AG08396 (cell line): ENCODE results near the gene SLC25A42.
"Not testable (repeated sequence)": the region's sequence is repeated elsewhere in the genome, so short reads cannot be mapped to it uniquely, and the experiment has no call there.

Source experiments
- DNase-seq: peaks from one replicate; pipeline ENCODE4 v3.0.0; 2012; ENCODE audit warnings: low spot score, mixed read lengths

Gene SLC25A42

GRCh38 chr19:19135713-19136112, 71.9 kb downstream of the SLC25A42 start:
- DNase-seq, result not testable (repeated sequence)

GRCh38 chr19:19137556-19138108, 73.8 kb downstream of the SLC25A42 start:
- peak; percentile 41 for DNase-seq

GRCh38 chr19:19138109-19138981, 74.6 kb downstream of the SLC25A42 start, which contains the start of gene TMEM161A:
Gene TMEM161A (minus strand): TSS chr19:19138478. CDS start chr19:19138428, 50 bp downstream.
- DNase-seq, result peak; percentile 100

DNA sequence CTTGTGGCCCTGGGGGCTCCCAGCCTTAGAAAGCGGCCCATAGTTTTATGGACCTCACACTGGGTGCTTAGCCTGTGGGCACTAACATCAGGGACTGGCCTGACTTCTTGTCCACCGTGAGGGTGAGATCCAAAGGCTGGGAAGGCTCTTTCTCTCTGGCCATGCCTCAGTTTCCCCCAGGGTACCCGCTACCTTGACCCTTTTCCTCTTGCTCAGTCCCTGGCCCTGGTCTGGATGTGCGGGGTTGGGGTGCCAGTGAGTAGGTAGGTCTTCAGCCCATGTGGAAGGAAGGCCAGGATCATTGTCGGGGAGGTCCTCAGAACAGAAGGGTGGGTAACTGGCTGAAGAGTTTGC, 76.1 kb downstream of the SLC25A42 start:
- DNase-seq, result no peak

DNA sequence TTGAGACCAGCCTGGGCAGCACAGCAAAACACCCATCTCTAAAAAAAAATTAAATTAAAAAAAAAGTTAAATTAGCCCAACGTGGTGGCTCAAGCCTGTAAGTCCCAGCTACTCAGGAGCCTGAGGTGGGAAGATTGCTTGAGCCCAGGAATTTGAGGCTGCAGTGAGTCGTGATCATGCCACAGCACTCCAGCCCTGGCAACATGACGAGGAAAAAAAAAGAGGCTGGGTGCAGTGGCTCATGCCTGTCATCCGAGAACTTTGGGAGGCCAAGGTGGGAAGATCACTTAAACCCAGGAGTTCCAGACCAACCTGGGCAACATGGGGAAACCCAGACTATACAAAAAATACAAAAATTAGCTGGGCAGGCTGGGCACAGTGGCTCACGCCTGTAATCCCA, 76.7 kb downstream of the SLC25A42 start:
- DNase-seq, result no peak

DNA sequence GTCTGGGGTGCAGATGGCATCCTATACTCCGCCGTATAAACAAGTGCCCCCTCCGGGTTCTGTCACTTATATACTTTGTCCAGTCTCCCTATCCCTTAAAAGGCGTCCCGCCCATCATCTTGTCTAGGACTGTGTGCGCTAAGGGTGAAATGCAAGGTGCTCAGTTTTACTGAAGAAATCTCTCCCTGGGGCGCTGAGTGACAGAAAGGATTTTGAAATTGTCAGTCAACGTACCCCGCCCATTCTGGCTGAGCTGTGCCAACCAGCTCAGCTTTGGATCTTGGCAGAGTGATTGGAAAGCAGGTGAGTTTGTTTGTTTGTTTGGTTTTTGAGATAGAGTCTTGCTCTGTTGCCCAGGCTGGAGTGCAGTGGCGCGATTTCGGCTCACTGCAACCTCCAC, 78.6 kb downstream of the SLC25A42 start:
- DNase-seq, result no peak

DNA sequence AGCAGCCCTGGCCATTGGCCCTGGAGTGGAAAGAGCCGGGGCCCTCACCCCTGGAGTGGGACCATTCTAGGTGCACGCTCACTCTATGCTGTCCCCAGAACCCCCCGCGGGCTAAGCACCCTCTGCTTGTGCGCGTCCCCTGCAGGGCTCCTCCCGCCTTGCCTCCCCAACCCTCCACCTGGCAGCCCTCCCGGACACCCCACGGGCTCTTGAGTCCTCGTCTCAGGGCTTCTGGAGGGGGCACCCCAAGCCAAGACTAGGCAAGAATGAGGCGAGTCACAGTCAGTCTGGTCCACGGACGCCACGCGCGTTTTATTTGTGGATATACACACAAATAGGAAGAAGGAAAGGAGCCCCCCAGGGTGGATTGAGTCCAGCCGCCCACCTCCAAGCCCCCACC, 81.5 kb downstream of the SLC25A42 start:
- no peak for DNase-seq

DNA sequence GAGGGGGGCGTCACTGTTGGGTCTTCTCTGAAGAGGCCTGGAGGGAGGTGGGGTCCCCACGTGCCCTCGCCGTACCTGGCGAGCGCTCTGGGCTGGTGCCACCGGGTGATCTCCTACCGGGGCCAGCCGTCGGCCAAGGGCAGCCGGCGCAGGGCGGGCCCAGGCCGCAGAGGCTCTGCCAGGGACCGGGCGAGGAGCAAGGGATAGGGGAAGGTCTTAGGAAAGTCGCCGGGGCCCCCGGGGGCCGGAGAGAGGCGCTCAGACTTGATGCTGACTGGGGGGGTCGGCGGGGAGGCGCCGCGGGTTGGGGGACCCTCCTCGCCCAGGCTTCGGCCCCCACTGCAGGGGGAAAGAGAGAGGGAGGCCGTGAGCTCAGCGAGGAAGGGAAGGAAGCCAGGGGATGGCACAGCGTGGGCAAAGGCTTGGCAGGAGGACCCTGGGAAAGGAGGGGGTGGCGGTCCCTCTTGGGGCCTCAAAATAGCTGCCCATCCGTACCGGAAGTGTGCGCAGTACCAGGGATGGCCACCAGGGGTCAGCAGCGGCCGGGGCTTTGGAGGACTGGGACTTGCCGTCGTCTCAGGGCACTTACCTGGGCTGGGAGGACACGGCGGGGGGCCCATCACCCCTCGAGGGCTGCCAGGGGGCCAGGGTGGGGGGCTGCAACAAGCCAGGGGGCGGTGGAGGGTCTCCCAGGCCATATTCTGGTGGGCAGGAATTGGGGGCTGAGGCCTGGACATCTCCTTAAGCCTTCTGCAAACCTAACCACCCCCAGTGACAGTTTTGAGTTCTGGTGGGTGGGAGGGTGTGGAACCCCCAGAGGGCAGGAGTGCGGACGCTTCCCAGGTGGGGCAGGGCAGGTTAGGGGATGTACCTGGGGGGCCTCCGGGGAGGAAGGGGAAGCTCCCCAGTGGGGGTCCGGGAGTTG, 82.2 kb downstream of the SLC25A42 start:
- DNase-seq, result peak; percentile 88

- no peak for DNase-seq
These were observed 83.1 kb downstream of the SLC25A42 start for GRCh38 chr19:19146865-19147264.

- DNase-seq, result no peak
These were observed 83.5 kb downstream of the SLC25A42 start for GRCh38 chr19:19147344-19147743.

GRCh38 chr19:19148504-19148903, 84.7 kb downstream of the SLC25A42 start:
- not testable (repeated sequence) for DNase-seq

DNA sequence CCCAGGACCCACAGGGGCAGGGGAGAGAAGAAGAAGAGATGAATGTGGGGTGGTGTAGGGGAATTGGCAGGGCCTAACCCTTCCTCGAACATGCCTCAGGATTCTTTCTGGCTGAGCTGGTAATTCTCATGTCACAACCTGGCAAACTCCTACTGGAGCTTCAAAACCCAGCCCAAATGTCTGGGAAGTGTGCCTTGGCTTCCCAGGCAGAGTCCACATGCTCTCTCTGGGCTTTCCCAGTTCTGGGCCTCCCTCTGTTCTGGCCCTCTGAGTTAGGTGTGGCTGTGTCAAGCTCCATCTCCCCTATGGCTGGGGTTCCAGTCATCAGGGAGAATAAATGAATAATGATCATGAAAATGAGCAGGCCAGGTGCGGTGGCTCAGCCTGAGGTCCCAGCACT, 85.6 kb downstream of the SLC25A42 start:
- DNase-seq, result no peak

- DNase-seq, result no peak
These were observed 87.6 kb downstream of the SLC25A42 start for GRCh38 chr19:19151418-19151817.

- no peak for DNase-seq
These were observed 89.0 kb downstream of the SLC25A42 start for GRCh38 chr19:19152668-19153384.

- no peak for DNase-seq
These were observed 91.1 kb downstream of the SLC25A42 start for GRCh38 chr19:19154768-19155494.

GRCh38 chr19:19155495-19156219, 91.9 kb downstream of the SLC25A42 start:
- no peak for DNase-seq

GRCh38 chr19:19157808-19158207, 94.0 kb downstream of the SLC25A42 start:
- DNase-seq, result no peak

DNA sequence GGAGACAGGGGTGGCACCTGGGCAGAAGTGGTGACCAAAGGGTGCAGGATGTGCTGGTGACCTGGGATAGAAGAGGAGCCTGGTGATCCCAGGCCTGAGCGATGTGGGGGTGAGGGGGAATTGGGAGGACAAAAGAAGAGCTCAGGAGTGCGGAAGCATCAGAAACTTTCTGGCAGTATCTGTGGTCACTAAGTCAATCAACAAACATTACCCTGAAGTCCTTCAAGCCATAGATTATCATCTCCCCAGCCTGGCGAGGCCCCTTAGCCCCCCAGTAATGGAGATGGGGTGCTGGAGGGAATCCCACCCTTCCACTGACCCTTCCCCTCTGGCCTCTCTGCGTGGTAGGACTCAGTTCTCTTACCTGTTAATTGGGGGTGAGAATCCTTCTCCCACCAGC, 95.7 kb downstream of the SLC25A42 start:
- DNase-seq, result no peak

DNA sequence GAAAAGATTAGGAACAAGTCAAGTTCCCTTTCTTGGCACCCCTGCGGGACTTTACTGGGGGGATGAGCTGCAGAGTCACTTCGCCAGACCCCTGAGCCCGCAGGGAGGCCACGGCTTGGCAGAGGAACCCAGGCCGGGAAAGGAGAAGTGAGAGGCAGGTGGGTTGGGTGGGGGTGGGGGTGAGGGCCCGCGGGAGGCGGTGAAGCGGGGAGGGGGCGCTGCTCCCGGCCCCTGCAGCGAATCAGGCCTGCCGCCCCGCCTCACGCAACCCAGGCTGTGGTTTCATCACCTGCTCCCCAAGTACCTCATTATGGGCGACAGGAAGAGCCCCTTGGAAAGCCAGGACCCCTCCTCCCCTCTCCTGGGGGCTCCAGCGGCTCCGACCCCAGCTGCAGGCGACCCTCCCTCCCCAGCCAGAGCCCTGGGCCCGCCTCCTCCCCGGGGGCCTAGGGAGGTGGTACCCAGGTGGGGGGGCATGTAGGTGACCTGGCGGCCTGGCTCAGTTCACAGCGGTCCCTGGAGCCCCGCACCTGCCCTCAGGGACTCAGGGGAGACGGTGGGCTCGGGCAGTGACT, 96.8 kb downstream of the SLC25A42 start:
- DNase-seq, result no peak

GRCh38 chr19:19162495-19162894, 98.7 kb downstream of the SLC25A42 start:
- DNase-seq, result no peak
